ENCODE data around the gene LYRM7. TPM values are rescaled to one million over a fixed set of nuclear protein-coding genes. Genes with fewer than 3 reads are reported as not detected.
"Not testable (repeated sequence)": the region's sequence is repeated elsewhere in the genome, so short reads cannot be mapped to it uniquely, and the experiment has no call there.

Gene LYRM7
- polyA plus RNA-seq, 1 donor, result 10.6 TPM

DNA sequence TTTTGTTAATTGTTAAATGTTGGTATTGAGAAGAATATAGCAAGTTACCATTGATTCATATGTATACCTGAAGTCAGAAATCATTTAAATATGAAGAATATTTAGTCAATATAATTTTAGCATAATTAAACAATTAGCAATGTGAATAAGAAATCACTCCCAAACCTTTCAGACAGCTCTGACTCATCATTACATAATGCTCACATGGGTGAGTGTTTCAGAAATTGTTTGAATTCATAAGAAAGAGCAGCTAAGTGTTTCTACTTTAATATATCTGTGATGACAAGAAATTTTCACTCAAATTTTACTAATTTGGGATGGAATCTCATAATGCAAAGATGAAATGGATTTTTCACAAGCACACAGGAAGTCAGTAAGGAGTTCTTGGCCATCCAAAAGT lies 51.1 kb downstream of the LYRM7 start:
- DNase-seq, result no peak

DNA sequence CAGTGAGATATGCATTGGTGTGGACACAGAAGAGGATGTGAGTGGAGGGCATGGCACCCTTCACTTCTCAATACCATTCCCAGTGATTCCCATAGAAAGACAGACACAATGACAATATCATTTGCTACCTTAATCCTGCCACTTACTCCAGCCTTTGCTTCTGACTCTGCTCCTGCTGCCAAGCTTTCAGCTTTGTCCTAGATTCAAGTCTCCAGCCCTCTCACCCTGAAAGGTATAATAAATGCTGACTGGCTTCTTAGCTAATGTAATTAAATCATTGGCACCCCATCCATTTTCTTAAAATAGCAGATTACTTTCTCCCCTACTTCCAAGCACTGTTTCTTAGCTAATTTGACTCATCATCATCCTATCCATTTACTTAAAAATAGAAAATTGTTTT lies 52.0 kb downstream of the LYRM7 start:
- DNase-seq, result no peak

DNA sequence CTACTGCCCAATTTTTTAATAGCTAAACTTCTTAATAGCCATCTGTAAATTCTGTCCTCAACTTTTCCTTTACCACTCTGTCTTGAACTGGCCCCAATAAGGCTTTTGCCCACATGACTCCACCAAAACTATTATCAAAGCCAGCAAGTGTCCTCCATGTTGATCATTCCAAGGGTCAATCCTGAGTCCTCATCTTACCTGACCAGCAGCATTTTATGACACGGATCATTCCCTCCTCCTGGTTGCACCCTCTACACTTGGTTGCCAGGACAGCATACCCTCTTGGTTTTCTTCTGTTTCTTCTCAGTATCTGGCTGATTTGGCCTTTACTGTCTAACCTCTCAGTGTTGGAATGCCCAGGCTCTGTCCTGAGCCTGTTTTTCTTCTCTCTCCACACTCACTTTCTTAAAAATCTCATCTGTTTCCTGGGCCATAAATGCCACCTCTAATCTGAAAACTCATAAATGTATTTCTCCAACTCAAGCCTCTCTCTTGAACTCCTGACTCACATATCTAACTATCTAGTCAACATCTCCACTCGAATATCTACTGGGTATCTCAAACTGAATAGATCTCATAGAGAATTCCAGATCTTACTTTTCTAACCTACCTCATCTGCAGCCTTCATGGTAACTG lies 53.1 kb downstream of the LYRM7 start:
- DNase-seq, result no peak

DNA sequence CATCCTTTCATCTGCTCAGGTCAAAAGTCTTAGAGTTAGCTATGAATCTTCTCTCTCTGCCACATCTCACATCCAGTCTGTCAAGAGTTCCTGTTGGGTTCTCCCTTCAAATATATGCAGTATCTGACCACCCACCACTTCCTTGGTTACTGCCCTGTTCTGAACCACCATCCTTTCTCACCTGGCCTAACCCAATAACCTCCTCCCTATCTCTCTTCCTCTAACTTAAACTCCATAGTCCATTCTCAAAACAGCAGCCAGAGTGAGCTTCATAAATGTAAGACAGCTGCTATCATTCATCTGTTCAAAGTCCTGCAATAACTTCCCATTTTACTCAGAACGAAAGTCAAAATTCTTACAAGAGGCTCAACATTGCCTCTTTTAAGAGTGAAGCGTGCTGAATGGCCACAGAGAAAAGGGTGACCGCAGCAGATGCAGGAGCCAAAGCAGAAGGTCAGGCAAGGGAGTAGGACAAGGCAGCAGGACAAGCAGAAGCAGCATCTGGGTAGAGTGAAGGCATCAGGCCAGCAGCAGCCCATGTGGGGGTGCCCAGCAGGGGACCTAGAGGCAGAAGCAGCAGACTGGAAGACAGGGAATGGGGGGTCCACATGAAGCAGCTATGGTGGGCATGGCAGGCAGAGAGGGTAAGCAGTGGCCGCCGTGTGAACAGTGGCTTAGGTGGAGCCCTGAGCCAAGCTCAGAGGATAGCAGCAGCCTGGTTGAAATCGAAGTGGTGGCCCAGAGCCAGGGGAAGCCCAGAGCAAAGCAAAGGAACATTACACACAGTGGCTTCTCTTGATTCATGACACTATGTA lies 53.9 kb downstream of the LYRM7 start:
- peak; percentile 7 for DNase-seq

DNA sequence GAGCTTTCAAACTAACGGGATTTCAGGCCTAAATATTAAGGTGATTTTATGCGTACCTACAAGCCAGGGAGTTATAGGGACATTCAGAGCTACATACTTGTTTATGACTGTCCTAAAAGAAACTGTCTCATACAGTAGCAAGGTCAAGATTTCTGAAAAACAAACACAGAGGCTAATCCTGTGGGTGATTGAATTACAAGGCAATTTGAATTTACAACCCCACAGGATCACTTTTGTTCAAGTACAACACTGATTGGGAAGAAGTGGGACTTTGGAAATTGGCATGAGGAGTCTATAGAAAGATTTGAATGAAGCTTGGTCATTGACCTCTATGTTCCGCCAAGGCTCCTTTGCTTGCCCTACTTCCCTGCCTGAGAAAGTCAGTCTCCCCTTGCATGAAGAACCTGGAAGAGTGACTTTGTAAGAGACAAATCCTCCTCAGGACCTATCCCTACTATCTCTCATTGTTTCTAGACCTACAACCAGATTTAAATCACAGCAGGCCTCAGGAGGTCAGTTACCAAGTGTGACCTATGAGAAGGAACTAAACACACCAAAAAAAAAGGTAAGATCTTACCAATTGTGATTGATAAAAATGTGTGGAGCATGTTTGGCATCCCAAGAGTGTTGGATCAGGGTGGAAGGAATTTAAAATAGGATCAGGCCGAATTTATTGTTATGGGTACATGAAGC lies 54.7 kb downstream of the LYRM7 start:
- DNase-seq, result no peak

DNA sequence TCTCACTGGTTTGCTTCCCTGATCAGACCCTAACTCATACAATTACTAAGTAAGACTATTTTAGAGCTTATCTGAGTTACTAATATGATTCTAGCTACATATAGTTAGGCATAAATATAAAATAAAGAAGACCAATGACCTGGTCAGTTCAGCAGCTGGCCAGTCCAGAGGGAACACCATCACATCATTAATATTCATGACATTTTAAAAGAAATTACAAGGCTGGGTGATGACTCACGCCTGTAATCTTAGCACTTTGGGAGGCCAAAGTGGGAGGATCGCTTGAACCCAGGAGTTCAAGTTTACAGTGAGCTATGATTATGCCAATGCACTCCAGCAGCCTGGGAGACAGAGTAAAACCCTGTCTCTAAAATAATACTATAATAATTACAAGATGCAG lies 56.2 kb downstream of the LYRM7 start:
- DNase-seq, result no peak

DNA sequence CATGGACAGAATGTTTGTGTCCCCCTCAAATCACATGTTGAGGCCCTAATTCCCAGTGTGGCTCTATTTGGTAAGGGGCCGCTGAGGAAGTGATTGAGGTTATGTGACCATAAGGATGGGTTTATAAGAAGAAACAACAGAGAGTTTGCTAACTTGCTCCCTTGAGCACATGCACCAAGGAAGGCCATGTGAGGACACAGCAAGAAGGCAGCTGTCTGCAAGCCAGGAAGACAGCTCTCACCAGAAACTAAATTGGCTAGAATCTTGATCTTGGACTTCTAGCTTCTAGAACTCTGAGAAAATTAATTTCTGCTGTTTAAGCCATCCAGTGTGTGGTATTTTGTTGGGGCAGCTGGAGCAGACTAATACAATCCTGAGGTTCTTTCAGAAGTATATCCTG lies 57.9 kb downstream of the LYRM7 start:
- DNase-seq, result no peak

DNA sequence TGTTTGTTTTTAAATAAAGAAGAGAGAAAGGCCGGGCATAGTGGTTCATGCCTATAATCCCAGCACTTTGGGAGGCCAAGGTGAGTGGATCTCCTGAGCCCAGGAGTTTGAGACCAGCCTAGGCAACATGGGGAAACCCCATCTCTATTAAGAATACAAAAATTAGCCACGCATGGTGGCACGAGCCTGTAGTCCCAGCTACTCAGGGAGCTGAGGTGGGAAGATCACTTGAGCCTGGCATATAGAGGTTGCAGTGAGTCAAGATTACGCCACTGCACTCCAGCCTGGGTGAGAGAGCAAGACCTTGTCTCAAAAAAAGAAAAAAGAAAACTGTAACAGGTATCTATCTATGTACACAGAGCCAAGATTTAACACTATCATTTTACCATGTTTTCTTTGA lies 58.9 kb downstream of the LYRM7 start:
- DNase-seq, result no peak

DNA sequence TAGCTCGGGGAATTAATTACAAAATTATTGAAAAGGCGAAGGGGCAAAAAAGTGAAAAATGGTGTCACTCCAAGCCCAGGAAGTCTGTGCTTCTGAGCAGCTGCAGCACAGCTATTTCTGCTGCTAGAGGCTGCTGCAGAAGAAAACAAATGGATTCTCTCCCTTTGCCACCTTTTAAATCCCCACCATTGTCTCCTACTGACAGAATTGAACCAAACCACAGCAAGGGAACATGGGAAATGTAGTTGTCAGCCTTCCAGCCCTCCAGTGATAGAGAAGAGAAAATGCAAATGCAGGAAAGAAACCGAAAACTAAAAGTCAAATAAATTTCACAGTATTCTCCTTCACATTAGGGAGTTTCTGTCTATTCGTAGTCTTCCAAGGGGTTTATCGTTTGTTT lies 59.7 kb downstream of the LYRM7 start:
- DNase-seq, result no peak

DNA sequence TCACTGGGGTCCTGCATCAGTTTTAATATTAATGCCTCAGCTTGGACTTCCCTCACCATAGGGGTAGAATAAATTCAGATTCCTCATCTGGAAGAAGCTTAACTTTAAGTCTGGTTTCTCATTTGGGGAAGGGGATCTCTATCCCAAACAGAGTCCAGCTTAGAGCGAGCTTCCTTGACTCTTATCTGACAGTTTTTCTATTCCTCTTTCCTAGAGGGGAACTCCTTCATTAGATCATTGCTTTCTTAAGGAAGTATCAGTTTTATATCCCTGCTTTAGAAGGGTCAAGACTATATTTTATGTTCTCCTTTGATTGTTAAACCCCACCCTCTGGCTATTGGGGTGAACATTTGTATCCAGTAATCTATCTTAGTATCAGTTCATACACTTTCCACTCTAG lies 68.9 kb downstream of the LYRM7 start:
- no peak for DNase-seq

DNA sequence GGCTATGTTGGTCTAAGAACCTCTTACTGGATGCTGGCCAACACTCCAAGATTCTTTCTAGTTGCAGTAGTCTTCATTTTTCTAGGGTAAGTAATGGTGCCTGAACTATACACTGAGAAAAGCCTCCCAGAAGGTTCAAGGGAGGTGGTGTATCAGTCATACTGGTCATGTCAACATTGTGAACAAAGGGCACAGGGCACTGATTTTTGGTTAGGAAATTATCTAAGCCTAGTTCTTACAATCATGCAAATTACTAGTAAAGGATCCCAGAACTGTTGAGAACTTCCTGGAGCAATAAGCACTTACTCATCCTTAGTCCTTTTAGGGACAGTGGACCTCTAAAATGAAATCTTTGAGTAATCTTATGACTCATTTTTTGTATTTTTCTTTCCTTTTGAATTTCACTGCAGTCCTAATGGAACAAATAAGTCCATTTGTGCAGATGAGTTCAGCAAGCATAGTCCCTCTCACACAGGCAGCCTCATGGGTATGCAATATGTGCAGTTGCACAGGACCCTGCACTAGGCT lies 72.0 kb downstream of the LYRM7 start:
- DNase-seq, result no peak

DNA sequence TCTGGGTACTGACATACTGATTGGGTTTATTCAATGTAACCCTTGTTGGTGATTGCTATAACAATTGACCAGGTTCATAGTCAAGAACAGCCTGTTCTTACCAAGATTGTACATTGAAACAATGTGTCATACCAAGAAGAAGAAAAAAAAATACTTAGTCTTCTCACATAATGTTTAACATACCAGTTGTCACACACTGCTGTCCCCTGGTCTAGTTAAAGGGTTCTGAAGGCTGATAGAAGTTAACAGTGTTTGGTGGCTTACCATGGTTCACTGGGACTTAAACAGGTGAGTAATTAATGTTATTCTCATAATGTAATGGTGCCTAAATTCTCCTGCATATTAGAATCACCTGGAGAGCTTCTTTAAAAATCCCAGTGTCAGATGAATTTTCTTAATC lies 74.6 kb downstream of the LYRM7 start:
- no peak for DNase-seq

DNA sequence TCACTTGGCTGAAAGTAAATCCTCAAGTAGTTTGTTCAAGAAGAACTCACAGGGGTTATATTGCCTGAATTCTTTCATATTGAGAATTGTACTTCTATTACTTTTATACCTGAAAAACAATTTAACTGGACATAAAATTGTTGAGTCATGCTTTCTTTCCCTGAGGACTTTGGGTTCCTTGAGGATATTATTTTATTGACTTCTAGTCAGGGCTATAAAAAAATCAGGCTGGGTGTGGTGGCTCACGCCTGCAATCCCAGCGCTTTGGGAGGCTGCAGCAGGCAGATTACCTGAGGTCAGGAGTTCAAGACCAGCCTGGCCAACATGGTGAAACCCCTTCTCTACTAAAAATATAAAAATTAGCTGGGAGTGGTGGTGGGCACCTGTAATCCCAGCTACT lies 75.2 kb downstream of the LYRM7 start:
- no peak for DNase-seq

DNA sequence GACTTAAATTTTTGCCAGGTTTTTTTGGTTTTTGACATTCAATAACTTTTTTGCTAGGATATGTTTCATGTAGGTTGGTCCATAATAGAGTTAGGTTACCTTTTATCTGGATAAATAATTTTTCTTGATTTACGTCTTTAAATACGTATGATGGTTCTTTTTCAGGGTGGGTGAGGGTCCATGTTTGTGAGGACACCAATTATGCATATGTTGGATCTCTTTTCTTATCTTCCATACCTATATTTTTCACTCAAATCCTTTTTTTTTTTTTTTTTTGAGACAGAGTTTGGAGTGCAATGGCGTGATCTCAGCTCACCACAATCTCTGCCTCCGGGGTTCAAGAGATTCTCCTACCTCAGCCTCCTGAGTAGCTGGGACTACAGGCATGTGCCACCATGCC lies 75.8 kb downstream of the LYRM7 start:
- DNase-seq, result no peak

DNA sequence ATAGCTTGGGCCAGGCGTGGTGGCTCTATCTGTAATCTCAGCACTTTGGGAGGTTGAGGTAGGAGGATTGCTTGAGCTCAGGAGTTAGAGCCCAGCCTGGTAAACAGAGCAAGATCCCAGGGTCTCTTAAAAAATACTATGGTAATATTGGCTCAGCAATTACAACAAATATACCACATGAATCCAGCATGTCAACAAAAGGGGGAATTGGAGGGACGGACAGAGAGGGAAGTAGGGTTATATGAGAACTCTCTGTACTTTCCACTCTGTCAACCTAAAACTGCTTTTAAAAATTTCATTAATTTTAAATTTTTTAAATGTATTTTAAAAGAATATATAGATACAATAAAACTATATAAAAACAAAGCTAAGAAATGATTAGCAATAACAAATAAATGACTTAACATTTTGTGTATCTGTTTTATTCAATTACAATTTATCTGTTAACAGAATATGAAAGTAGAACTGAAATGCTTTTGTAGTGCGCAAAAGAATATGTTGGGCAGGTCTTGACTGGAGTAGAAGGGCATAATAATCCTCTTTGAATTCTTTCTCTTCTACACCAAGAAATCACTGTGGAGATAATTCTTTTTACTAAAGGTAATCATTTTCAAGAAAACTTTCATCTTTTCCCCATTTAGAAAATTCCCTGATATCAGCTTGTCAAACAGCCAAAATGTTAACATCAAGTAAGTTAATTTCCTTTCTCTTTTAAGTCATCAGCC lies 80.2 kb downstream of the LYRM7 start:
- no peak for DNase-seq

DNA sequence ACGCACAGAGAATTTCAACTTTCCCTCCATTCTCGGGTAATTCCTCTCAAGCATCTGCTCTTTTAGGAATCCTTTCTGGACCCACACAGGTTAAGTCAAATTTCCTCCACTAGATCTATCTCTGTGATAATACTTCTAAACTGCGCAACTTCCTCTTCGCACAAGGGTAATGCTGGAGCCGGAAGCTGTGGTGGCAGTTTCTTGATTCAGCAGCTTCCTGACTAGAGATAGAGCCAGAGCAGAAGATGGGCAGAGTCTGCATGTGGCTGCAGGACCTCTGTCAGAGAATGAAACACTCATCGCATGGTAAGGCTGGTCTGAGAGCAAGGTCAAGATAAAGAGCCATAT lies 82.1 kb downstream of the LYRM7 start:
- no peak for DNase-seq

DNA sequence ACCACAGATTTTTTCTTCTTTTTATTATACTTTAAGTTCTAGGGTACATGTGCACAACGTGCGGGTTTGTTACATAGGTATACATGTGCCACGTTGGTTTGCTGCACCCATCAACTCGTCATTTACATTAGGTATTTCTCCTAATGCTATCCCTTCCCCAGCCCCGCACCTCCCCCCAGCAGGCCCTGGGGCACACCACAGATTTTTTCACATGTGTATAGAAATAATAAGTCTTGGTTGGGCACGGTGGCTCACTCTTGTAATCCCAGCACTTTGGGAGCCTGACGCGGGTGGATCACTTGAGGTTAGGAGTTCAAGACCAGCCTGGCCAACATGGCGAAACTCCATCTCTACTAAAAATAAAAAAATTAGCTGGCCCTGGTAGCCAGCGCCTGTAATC lies 83.3 kb downstream of the LYRM7 start:
- DNase-seq, result not testable (repeated sequence)

DNA sequence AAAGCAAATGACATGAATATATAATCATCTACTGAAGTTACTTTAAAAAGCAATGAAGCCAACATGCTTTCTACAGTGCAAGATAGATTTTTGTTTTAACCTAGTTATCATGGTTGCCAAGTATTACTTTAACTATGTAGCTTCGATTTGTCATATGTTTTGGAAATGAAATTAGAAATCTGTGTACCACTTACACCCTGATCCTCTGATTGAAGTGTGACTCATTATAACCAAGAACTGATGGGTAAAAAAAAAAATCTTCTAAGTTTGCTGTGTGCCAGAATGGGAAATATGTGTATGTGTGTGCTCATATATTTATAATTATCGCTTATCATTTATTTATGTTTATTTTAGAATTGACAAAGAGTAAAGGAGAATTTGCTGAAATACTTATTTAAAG lies 84.0 kb downstream of the LYRM7 start:
- DNase-seq, result no peak

Other genes starting within 250 kb of the LYRM7 start
- gene HINT1, start 5.7 kb upstream of the LYRM7 start, polyA plus RNA-seq (ENCODE audit: insufficient read length), result 311 TPM
- gene CDC42SE2, start 93.1 kb downstream of the LYRM7 start, polyA plus RNA-seq (ENCODE audit: insufficient read length), result 22.7 TPM